ENCODE measurements around the gene VAV2.

VAV2 gene, protein sequence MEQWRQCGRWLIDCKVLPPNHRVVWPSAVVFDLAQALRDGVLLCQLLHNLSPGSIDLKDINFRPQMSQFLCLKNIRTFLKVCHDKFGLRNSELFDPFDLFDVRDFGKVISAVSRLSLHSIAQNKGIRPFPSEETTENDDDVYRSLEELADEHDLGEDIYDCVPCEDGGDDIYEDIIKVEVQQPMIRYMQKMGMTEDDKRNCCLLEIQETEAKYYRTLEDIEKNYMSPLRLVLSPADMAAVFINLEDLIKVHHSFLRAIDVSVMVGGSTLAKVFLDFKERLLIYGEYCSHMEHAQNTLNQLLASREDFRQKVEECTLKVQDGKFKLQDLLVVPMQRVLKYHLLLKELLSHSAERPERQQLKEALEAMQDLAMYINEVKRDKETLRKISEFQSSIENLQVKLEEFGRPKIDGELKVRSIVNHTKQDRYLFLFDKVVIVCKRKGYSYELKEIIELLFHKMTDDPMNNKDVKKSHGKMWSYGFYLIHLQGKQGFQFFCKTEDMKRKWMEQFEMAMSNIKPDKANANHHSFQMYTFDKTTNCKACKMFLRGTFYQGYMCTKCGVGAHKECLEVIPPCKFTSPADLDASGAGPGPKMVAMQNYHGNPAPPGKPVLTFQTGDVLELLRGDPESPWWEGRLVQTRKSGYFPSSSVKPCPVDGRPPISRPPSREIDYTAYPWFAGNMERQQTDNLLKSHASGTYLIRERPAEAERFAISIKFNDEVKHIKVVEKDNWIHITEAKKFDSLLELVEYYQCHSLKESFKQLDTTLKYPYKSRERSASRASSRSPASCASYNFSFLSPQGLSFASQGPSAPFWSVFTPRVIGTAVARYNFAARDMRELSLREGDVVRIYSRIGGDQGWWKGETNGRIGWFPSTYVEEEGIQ

DNA sequence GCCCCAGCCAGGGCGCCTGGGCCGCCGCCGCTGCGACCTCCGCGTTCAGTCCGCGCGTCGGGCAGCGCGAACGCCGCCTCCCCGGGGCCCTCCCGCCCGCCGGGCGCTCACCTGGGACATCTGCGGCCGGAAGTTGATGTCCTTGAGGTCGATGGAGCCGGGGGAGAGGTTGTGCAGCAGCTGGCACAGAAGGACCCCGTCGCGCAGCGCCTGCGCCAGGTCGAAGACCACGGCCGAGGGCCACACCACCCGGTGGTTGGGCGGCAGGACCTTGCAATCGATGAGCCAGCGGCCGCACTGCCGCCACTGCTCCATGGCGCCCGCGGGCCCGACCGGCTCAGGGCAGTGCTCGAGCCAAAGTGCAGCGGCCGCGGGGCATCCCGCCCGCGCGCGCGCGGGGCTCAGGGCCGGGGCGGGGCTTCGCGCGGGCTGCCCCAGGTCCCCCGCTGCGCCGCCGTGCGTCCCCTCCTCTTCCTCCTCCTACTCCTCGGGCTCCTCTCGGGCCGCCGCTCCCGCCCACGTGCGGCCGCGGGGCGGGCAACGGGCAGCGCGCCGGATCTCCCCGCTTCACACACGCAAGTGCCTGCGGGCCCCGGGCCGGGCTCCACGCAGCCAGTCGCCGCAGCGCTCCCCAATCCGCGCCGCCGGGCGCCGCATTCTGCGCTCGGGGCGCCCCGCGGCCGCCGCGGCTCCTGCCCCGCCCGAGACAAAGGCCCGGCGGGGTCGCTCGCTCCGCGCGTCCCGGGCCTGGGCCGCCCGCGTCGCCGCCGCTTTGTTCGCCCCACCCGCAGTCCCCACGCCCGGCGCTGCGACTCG, at the start of gene VAV2:
VAV2 (minus strand) TSS at position 361 of the 816 bp plus-strand sequence; CDS start at position 315, 46 bp downstream.
- in situ Hi-C loops (cut with MboI; ENCODE audit: low pct_unique_long_range_greater_than_20kb, low sequenced_read_pairs, unreplicated experiment), result loop anchor here (10.0 kb wide), 1 partner anchor 207 kb away; no protein-coding TSS in a partner anchor
- DNase-seq (ENCODE audit: low spot score), result peak; percentile 86
- TF ChIP-seq, protein P1, sequence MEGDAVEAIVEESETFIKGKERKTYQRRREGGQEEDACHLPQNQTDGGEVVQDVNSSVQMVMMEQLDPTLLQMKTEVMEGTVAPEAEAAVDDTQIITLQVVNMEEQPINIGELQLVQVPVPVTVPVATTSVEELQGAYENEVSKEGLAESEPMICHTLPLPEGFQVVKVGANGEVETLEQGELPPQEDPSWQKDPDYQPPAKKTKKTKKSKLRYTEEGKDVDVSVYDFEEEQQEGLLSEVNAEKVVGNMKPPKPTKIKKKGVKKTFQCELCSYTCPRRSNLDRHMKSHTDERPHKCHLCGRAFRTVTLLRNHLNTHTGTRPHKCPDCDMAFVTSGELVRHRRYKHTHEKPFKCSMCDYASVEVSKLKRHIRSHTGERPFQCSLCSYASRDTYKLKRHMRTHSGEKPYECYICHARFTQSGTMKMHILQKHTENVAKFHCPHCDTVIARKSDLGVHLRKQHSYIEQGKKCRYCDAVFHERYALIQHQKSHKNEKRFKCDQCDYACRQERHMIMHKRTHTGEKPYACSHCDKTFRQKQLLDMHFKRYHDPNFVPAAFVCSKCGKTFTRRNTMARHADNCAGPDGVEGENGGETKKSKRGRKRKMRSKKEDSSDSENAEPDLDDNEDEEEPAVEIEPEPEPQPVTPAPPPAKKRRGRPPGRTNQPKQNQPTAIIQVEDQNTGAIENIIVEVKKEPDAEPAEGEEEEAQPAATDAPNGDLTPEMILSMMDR (IDR thresholded peaks at IDR 0.05; ENCODE audit: extremely low read depth, insufficient read depth, missing control alignments), result no peak

DNA sequence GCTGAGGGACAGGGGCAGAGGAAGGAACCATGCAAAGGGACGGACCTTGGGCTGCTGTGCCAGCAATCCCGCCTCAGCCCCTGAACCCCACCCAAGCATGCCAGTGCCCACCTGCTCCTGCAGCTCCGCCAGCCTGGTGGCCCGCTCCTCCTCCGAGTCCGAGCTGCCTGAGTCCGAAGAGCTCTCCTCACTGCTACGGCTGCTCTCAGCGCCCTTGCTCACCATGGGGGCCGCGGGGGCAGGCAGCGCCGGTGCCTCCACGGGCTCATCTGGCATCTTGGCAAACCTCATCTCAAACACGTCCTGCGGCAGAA, 49.5 kb upstream of the VAV2 start:
- in situ Hi-C loops (cut with MboI; ENCODE audit: low pct_unique_long_range_greater_than_20kb, low sequenced_read_pairs, unreplicated experiment), result no loop called here
- DNase-seq (ENCODE audit: low spot score), result no peak
- TF ChIP-seq, protein P1 (IDR thresholded peaks at IDR 0.05; ENCODE audit: extremely low read depth, insufficient read depth, missing control alignments), result no peak

DNA sequence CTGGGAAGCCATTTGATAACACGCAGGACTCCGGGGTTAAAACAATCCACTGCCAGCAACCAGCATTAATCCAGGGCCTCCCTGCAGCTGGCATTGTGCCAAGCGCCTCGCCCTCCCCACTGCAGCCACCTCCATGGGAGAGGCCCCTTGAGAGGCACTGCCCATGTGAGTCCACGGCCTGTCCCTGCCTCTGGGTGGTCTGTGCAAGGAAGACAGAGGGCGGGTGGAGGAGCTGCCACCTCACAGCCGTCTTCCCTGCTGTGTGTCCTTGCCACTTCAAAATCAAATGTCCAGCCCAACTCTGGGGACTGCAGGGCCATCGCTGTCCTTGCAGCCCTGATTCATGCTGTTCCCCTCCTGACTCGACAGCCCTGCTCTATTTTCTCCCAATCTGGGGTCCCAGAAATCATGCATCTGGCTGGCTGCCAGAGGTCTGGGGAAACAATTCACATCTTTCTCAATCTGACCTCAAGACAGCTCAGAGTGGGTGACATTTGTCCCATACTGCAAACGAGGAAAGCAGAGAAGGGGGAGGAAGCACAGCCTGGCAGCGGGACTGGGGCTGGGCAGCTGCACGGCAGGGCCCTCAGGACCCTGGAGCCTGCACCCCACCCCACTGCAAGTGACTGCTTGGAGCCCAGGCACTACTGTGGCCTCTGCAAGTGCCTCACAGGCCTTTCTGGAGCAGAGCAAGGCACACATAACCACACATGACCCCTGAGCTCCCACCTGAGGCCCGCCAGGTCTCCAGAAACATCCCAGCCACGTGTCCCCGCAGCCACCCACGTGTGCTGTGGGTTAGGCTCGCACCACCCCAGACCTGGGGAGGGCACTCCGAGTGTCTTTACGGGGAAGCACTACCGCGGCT, 48.9 kb upstream of the VAV2 start:
- in situ Hi-C loops (cut with MboI; ENCODE audit: low pct_unique_long_range_greater_than_20kb, low sequenced_read_pairs, unreplicated experiment), result no loop called here
- DNase-seq (ENCODE audit: low spot score), result no peak
- TF ChIP-seq, protein P1 (IDR thresholded peaks at IDR 0.05; ENCODE audit: extremely low read depth, insufficient read depth, missing control alignments), result no peak

DNA sequence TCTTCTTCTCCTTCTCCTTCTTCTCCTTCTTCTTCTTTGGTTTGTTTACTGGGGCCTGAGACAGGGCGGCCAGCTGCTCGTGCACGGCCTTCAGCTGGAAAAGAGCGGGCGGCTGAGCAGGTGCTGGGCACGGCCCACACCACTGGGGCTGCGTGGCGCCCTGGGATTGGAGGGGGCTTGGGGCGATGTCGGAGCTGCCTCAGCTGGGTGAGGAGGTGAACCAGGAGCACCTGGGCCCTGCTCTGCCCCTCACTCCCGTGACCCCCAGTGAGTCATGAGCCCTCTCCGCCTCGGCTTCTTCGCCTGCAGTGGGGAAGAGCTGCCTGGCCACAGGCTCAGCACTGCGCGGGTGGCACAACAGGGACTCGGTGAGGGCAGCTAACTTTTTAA, 48.0 kb upstream of the VAV2 start:
- DNase-seq (ENCODE audit: low spot score), result no peak
- in situ Hi-C loops (cut with MboI; ENCODE audit: low pct_unique_long_range_greater_than_20kb, low sequenced_read_pairs, unreplicated experiment), result no loop called here
- TF ChIP-seq, protein P1 (IDR thresholded peaks at IDR 0.05; ENCODE audit: extremely low read depth, insufficient read depth, missing control alignments), result no peak

DNA sequence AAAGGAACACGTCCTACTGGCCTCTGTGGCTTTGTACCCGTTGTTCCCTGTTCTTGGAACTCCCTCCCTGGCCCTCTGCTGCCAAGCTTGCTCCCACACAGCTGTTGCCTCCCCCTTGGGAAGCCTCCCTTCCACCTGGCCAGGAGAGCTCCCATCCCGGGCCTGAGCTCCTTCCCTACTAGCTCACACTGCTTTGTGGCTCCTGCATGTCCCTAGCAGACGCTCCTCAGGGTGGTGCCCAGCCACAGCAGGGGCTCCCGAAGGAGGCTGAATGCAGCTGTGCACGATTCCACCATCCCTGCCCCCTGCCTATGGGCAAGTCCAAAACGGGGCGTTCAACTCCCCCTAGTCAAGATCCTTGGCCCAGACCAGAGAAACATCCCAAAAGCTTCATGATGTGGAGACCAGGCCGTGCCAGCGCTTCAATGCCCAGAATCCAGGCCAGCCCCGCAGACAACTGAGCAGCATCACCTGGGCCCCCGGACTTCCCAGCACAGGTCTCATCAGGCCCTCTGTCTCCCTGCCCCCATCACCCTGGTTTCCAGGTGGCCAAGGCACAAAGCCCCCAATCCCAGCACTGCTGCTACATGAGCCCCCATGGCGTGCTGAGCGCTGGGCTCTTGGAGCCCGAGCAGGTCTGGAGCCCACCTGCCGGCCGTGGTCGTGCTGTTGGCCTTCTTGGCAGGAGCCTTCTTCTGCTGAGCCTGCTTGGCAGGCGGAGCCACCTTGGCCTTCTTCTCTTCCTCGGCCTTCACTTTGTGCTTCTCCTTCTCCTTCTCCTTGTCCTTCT, 47.5 kb upstream of the VAV2 start:
- DNase-seq (ENCODE audit: low spot score), result no peak
- TF ChIP-seq, protein P1 (IDR thresholded peaks at IDR 0.05; ENCODE audit: extremely low read depth, insufficient read depth, missing control alignments), result no peak
- in situ Hi-C loops (cut with MboI; ENCODE audit: low pct_unique_long_range_greater_than_20kb, low sequenced_read_pairs, unreplicated experiment), result no loop called here

Measured in GM13977 (cell line).